ENCODE data around the gene LRP1B. TPM values are rescaled to one million over a fixed set of nuclear protein-coding genes. Genes with fewer than 3 reads are reported as not detected.

The LRP1B gene
- polyA plus RNA-seq, 2 of the 4 experiments (the other 2 are of a cell fraction), result 0.03 TPM; not detected in 1

DNA sequence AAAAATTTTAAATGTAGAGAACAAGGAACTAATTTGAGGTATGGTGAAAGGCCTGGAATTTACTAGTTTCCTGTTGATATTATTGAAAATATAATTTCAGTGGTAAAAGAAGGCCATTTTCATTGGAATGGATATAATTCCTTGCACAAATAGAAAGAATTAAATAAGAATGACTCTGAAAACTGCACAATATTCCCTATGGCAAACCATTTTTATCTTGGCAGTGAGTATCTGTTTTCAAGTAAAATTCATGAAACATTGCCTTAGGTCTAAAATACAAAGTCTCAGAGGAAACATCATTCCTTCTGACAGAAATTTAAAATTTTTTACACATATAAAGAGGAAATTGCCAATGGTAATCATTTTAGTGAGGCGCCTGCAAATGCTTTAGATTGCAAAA lies 1468.3 kb downstream of the LRP1B start:
- ChIA-PET POLR2A (no interaction called here), CTCF (no interaction called here)

DNA sequence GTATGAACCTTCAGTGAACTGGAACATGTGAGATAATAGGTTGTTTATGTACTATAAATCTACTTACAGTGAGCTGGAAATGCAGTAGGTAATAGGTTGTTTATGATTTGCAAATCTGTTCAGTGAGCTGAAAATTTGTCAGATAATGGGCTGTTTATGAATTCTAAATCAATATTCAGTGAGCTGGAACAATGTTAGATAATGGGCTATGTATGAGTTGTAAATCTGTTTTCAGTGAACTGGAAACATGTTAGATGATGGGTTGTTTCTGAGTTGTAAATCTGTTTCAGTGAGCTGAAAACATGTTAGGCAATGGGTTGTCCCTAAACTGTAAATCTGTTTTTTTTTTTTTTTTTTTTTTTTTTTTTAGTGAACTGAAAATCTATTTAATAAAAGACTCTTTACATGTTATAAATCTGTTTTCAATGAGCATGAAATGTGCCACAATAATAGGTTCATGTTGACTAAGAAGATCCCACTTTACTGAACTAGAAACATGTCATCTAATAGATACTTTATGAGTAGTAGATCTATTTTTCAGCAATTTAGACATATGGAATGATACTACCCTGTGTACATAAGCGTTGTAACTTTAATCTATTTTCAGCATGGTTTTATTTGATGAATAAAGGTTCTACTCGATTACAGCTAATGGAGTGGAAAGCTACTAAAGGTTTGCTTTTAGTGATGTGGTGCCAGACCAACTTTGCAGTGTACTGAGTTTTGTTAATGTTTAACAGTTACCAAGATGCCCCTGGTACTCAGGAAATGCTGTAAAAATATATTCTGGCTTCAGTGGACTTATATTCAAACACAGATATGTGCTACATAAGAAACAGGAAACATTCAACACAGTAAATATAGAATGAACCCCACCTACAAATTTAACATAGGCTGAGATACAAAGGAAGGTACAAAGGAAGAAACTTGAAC lies 1471.8 kb downstream of the LRP1B start:
- peak overlapping the region; percentile 47 to 78 for H3K27ac ChIP-seq
- H3K4me1 ChIP-seq, result peaks cover 46% of the 10 kb centered on the region
- 2% methylated on average over 2 of the region's 2 CpGs for whole genome bisulfite sequencing (ENCODE audit: missing lambda C conversion rate)
- peak in 1 of 2 experiments; percentile 60 for DNase-seq (ENCODE audit: low read depth in 1 of 2, low spot score in 1 of 2)
- TF ChIP-seq MYC (IDR thresholded peaks at IDR 0.05; ENCODE audit: borderline replicate concordance, low read length) (no peak), POLR2A (IDR thresholded peaks at IDR 0.05; ENCODE audit: low read length) (no peak), KDM1A (IDR thresholded peaks at IDR 0.05; ENCODE audit: low read depth) (no peak), SMC3 (IDR thresholded peaks at IDR 0.05) (peak; percentile 9; the same call in 1 of the 3 replicates), RFX5 (IDR thresholded peaks at IDR 0.05) (no peak)
- TF ChIP-seq, protein P1, sequence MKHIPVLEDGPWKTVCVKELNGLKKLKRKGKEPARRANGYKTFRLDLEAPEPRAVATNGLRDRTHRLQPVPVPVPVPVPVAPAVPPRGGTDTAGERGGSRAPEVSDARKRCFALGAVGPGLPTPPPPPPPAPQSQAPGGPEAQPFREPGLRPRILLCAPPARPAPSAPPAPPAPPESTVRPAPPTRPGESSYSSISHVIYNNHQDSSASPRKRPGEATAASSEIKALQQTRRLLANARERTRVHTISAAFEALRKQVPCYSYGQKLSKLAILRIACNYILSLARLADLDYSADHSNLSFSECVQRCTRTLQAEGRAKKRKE (CRISPR knock-in tag; IDR thresholded peaks at IDR 0.05; ENCODE audit: low read depth), result no peak
- POLR2A ChIA-PET, result no interaction called here
- H3K4me2 ChIP-seq, result peak overlapping the region; percentile 69
- CTCF ChIA-PET, result no interaction called here
- FAIRE-seq, result no peak
- ATAC-seq, result peak; percentile 47 to 81; a peak in 3 of 6 replicates
- H3K9me3 ChIP-seq, result no peaks in the 10 kb centered on the region
- H3K4me3 ChIP-seq, result no peak overlapping the region

More for the DNA sequence above, 1468.3 kb downstream of the LRP1B start:
- Histone ChIP-seq H3K9me3 (no peaks in the 10 kb centered on the region), H3K4me3 (no peak overlapping the region), H3K27ac (no peak overlapping the region), H3K4me1 (peaks cover 29% of the 10 kb centered on the region), H3K4me2 (no peak overlapping the region)
- no peak for DNase-seq (ENCODE audit: low read depth in 1 of 2, low spot score in 1 of 2)
- FAIRE-seq, result no peak
- no peak for TF ChIP-seq ZNF302 (CRISPR knock-in tag; IDR thresholded peaks at IDR 0.05)
- ATAC-seq, result no peak
- 94% methylated on average over 1 of the region's 1 CpG for WGBS (ENCODE audit: missing lambda C conversion rate)

DNA sequence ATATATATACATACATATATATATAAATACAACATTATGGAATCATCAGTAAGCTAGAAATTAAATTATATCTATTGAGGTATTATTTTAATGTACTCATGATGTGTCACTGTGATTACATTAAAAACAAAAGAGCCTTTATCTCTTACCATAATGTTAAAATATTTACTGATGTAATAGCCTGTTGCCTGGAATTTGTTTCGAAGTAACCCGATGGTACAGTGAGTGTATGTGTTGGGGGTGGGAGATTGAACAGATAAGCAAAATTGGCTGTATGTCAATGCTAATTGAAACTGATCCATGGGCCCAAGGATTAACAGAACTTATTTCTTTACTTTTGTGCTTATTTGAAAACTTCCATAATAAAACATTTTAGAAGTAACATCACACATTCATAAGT lies 1473.2 kb downstream of the LRP1B start:
- Histone ChIP-seq H3K4me2 (peak overlapping the region; percentile 69), H3K27ac (peak overlapping the region; percentile 64 to 78; a peak in 2 of 6 replicates), H3K4me3 (no peak overlapping the region), H3K9me3 (no peaks in the 10 kb centered on the region), H3K4me1 (peaks cover 46% of the 10 kb centered on the region)
- CTCF ChIA-PET, result no interaction called here
- POLR2A ChIA-PET, result no interaction called here
- ATAC-seq (no peak), FAIRE-seq (no peak), DNase-seq (ENCODE audit: low read depth in 1 of 2, low spot score in 1 of 2) (peak in 1 of 2 experiments; percentile 9)
- 12% methylated on average over 2 of the region's 2 CpGs for WGBS (ENCODE audit: missing lambda C conversion rate)
- TF ChIP-seq GATA3 (IDR thresholded peaks at IDR 0.05; ENCODE audit: borderline replicate concordance) (peak; percentile 66), NPAS2 (CRISPR knock-in tag; IDR thresholded peaks at IDR 0.05; ENCODE audit: borderline replicate concordance) (no peak)

DNA sequence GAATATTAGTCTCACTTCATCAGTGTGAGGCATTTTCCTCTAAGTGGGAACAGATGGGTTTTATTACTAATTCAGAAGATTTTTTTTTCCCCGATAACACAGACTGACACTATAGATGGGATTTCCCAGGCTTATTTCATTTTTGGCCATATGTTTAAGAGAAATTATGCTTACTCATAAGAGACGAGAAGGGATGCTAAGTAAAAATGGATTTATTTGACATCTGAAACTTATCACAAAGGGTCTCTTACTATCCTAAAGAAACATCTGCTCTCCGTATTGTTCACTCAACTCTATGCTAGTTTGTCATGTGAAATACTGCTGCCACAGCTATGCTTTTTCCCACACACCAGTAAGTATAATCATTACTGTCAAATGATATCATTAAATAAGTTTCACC lies 1476.3 kb downstream of the LRP1B start:
- POLR2A ChIA-PET, result interaction anchor here (1.6 kb wide), 1 partner anchor 11 kb away, joined by 4 read pairs; no protein-coding TSS in a partner anchor
- TF ChIP-seq ZSCAN20 (CRISPR knock-in tag; IDR thresholded peaks at IDR 0.05) (no peak), FOXS1 (CRISPR knock-in tag; IDR thresholded peaks at IDR 0.05) (no peak), NFE2L2 (conservative IDR thresholded peaks at IDR 0.05; ENCODE audit: low read length) (no peak), ESRRA (IDR thresholded peaks at IDR 0.05; ENCODE audit: borderline replicate concordance, low read length) (no peak), ZC3H11A (IDR thresholded peaks at IDR 0.05) (no peak), JUNB (IDR thresholded peaks at IDR 0.05) (no peak), RAD21 (conservative IDR thresholded peaks at IDR 0.05 in 1 of 2, IDR thresholded peaks at IDR 0.05 in 1 of 2) (no peak), POLR2AphosphoS2 (conservative IDR thresholded peaks at IDR 0.05; ENCODE audit: low read length) (no peak), CHD2 (IDR thresholded peaks at IDR 0.05; ENCODE audit: low read length, partially characterized antibody) (no peak), PHF8 (IDR thresholded peaks at IDR 0.05; ENCODE audit: borderline replicate concordance, low read depth) (no peak), CHD4 (IDR thresholded peaks at IDR 0.05; ENCODE audit: borderline replicate concordance) (no peak), CBX8 (IDR thresholded peaks at IDR 0.05) (no peak), MAFK (IDR thresholded peaks at IDR 0.05; ENCODE audit: partially characterized antibody) (no peak)
- TF ChIP-seq, protein P2, sequence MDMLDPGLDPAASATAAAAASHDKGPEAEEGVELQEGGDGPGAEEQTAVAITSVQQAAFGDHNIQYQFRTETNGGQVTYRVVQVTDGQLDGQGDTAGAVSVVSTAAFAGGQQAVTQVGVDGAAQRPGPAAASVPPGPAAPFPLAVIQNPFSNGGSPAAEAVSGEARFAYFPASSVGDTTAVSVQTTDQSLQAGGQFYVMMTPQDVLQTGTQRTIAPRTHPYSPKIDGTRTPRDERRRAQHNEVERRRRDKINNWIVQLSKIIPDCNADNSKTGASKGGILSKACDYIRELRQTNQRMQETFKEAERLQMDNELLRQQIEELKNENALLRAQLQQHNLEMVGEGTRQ (IDR thresholded peaks at IDR 0.05), result no peak
- H3K4me3 ChIP-seq, result no peak overlapping the region
- DNase-seq (ENCODE audit: low read depth in 1 of 2, low spot score in 1 of 2) (no peak), ATAC-seq (no peak), FAIRE-seq (no peak)
- peak overlapping the region; percentile 46 to 78; a peak in 5 of 6 replicates for H3K27ac ChIP-seq
- H3K4me1 ChIP-seq, result peaks cover 44% of the 10 kb centered on the region
- peak overlapping the region; percentile 68 for H3K4me2 ChIP-seq
- no peaks in the 10 kb centered on the region for H3K9me3 ChIP-seq
- WGBS (ENCODE audit: missing lambda C conversion rate), result 74% methylated on average over 3 of the region's 3 CpGs
- CTCF ChIA-PET, result interaction anchor here (1.5 kb wide), 1 partner anchor 9 kb away, joined by 4 read pairs; no protein-coding TSS in a partner anchor

Data from A549 (cell line).